NCI-H82 (cell line): ENCODE measurements around the gene ZNF48.
"Not testable (repeated sequence)": the region's sequence is repeated elsewhere in the genome, so short reads cannot be mapped to it uniquely, and the experiment has no call there.

Source experiments
- DNase-seq: peaks from one replicate; lab custom pipeline; 2025; lab: John Stamatoyannopoulos, UW

The ZNF48 gene

DNA sequence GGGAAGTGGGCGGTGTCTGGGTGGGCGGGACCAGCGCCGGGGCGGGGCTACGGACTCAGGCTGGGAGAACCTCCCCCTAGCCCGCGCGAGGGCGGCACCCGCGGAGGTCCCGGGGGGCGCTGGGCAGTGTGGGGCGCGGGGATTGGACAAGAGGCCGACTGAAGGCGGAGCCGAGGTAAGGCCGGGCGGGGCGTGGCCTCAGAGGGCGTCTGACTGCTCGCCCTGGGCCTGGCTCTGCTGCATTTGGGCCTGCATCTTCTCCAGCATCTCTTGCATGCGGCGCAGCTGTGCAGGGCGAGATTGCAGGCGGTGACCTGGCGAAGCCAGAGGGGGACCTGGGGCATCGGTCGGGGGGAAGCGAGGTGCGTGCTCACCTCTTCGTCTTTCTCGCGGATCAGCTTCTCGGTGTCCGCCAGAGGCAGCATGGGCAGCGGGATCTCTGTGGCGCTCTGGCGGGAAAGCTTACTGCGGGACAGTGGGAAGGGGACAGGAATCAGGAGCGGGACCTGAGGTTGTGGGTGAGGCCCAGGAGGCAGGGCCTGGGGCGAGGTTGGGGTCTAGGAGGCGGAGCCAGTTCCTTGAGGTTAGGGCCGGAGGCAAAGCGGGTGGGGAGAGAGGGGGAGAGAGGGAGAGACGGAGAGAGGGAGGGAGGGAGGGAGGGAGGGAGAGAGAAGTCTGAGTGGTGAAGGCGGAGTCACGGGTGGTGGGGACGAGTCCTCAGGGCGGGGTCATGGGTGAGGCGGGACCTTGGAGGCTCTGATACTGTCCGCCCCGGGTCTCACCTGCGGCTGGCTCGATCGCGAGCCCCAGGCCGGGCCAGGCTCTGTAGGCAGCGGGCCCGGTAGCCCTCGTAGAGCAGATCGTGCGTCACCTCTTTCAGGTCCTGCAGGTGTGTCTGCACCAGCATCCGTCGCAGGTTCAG lies 16.7 kb upstream of the ZNF48 start:
- peak; percentile 98 for DNase-seq

DNA sequence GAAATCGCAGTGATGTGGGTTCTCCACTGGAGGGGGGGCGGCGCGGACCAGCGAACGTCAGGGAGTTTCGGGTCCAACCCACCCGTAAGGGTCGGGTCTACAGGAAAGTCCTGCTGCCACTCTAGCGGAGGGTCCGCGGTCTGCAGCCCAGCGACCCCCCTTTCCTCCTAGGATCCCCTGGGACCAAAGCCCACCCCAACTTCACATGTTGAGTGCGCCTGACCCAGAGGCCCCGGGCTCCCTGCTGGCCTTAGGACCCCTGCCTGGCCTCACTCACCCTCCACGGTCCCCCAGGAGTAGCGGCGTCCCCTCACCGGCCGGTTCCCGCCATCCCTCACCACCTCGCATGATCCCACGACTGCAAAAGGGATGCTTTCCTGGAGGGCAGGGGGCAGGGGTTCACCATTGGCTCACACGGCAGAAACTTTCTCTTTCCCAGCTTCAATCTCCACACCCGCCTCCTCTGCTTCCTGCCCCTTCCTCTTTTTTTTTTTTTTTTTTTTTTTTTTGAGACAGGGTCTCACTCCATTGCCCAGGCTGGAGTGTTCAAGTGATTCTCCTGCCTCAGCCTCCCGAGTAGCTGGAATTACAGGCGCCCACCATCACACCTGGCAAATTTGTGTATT lies 15.9 kb upstream of the ZNF48 start:
- no peak for DNase-seq

DNA sequence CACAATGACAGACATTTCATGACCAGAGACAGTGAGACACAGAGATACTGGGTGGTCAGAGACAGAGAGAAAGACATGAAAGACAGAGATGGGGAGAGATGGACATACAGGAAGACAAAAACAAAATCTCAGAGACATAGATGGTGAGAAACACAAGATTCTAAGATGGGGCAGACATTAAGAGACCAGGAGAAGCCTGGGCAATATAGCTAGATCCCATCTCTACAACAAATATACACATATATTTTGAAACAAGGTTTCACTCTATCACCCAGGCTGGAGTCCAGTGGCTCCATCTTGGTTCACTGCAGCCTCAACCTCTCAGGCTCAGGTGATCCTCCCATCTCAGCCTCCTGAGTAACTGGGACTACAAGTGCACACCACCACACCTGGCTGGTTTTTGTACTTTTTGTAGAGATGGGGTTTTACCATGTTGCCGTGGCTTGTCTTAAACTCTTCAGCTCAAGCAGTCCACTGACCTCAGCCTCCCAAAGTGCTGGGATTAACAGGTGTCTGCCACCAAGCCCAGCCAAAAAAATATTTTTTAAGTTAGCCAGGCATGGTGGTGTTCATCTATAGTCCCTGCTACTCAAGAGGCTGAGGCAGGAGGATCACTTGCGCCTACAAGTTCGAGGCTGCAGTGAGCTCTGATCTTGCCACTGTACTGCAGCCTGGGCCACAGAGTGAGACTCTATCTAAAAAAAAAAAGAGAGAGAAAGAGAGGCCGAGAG lies 15.0 kb upstream of the ZNF48 start:
- DNase-seq = no peak

DNA sequence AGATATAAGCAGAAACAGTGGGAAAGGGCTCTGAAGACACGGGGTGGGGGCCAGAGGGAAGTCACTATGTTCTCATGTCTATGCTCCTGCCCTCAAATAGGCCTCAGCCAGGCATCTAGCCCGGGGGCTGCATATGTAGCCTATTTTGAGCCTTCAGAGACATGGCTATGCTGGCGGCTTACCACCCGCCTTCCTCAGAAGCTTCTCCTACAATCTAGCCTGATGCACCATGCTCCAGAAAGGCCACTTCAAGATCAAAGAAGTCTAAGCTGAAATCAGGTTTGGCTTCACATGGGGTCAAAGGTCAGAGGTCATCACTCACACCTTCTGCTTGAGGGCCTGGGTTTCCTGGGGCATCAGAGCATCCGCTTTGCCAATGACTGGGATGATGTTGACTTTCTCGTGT lies 14.4 kb upstream of the ZNF48 start:
- no peak for DNase-seq

DNA sequence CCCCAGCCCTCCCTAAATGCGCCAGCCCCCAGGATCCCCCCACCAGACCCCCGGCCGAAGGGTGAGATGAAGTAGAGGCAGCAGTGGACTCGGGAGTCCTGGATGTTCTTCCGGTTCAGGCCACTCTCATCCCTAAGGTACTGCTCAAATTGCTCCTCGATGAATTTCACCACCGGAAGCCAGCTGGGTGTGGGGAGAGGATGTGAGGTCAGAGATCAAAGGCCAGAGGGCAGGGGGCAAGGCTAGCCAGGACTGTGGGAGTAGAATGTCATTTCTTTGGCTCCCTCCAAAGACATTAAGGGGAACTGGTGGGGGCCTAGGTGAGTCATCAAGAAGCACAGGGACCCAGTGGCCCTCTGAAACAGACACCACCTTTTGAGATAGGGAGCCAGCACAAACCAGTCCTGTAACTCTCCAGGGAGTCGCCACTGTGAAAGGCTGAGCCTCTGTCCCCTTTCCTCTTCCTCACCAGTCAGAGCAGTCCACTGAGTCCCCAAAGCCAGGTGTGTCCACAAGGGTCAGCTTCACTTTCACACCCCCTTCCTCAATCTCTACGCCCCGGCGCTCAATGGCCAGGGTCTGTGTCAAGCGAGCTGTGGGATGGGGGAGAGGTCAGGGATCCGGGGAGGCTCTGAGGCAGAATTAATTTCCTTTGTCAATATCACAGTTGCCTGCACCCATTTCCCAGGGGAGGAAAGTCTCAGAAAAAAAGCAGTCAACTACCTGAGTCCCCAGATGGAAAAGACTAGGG lies 13.8 kb upstream of the ZNF48 start:
- no peak for DNase-seq

DNA sequence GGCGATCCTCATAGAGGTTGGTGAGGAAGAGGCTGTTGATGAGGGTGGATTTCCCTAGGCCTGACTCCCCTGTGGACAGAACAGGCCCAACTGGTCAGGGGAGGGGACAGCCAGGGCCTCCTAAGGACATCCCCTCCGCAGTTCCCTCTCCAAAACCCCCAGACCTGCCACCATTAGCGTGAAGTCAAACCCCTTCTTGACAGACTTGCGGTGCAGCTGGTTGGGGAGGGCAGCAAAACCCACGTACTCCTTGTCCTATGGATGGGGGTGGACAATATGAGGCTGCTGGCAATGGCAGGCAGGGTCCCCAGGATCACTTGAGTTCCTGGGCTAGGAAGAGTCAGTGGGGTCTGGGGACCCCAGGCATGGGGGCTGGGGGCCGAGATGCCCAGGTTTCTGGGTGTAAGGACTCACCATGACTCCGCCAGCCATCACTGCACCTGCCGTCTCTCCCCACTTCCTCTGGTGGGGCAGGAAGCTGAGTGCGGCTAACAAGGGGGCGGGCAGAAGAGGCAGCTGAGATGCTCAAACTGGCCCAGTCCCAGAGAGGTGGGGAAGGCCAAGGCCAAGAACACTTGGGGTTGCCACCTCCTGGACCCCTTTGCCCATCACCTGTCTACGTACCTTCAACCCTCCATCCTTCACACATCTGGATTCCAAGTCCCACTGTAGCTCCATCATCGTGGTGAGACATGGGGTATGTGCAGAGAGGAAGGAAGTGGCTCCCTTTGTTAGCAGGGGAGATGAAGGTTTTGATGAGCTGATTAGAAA lies 12.9 kb upstream of the ZNF48 start, which contains the start of gene SEPTIN1:
SEPTIN1 (minus strand) TSS at position 451 of the 771 bp plus-strand sequence; CDS start at position 432, 19 bp downstream.
- DNase-seq = no peak

DNA sequence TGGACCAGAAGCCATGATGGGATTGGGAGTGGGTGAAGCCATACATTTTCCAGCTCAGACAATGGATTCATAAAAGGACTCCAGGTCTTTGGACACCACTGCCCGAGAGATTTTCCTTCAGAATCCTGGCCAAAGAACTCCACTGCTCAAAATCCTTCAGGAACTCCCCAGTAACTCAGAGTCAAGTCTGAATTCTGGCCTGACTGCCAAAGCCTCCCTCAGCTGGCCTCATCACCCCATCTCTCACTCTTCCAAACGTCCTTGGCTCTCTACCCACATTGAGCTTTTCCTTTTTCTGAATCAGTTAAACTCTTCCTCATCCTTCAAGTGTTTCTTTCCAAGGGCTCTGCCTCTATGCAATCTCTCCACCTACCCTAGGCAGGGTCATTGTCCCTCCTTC lies 11.7 kb upstream of the ZNF48 start:
- DNase-seq = no peak

DNA sequence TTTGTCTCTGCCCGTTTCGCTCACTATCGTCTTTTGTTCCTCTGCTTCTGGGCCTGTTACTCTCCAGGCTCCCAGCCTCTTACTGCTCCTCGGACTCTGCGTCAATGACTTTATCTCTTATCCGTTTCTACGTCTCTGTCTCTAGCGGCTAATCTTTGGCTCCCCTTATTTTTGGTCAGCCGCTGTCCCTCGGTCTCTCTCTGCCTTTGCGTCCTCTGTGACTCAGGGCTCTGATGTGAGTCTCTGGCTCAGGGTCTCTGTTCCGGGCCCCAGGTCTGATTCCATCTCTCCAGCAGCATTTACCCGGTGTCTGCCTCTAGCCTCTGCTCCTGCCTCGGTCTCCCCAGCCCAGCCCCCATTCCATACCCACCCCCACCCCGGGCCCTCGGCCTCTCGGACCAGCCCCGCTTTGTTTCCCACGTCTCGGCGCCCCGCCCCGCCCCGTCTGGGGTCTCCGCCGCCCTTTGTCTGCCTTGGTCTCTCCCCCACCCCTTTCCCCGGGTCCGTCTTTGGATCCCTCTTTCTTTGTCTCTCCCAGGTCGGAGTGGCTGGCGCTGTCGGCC lies 547 bp upstream of the ZNF48 start:
- peak; percentile 53 for DNase-seq

DNA sequence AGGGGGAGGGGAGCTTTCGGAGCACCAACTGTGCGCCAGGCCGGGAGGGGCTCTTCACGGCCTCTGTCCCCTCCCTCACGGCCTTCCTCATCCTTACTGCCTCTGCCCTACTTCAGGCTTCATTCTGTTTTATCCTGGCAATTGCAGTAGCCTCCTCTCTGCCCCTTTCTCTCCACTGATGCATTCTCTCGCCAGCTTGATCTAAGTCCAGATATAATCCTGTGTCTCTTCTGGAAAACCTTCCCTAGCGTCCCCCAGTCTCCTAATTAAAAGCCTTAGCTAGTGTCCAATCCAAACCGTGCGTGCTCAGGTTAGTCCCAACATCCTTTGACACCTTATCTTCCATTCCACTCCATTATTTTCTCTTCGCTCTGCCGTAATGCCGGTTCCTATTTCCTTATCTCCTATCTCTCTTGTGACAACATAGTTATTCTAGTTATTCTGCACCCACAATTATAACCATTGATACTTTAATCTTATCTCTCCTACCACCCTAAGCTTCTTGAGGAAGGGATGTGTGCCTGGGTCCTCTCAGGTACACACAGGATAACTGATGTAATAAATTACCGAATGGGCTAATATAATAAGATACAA lies 869 bp downstream of the ZNF48 start:
- peak; percentile 60 for DNase-seq

DNA sequence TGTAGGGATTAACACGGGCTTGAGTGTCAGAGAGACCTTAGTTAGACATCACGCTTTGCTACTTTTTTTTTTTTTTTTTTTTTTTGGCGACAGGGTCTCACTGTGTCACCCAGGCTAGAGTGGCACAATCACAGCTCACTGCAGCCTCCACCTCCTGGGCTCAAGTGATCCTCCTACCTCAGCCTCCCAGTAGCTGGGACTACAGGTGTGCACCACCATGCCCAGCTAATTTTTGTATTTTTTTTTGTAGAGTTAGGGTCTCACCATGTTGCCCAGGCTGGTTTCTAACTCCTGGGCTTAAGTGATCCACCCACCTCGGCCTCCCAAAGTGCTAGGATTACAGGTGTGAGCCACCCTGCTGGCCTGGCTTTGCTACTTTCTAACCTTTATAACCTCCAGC lies 1.4 kb downstream of the ZNF48 start:
- not testable (repeated sequence) for DNase-seq

DNA sequence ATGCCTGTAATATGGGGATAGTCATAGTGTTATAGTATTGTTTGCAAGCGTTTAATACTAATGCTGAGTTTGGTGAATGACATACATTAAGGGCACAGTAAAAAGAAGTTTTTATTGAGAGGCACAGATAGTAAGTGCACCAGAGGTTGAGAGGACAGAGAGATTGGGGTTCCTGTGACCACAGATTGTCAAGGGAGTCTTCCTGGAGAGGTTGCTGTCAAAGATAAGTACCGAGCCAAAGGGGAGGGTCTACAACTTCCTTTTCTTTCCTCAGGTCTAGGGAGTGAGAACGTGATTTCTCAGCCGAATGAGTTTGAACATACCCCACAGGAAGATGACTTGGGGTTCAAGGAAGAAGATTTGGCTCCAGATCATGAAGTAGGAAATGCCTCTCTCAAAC lies 1.8 kb downstream of the ZNF48 start:
- no peak for DNase-seq

DNA sequence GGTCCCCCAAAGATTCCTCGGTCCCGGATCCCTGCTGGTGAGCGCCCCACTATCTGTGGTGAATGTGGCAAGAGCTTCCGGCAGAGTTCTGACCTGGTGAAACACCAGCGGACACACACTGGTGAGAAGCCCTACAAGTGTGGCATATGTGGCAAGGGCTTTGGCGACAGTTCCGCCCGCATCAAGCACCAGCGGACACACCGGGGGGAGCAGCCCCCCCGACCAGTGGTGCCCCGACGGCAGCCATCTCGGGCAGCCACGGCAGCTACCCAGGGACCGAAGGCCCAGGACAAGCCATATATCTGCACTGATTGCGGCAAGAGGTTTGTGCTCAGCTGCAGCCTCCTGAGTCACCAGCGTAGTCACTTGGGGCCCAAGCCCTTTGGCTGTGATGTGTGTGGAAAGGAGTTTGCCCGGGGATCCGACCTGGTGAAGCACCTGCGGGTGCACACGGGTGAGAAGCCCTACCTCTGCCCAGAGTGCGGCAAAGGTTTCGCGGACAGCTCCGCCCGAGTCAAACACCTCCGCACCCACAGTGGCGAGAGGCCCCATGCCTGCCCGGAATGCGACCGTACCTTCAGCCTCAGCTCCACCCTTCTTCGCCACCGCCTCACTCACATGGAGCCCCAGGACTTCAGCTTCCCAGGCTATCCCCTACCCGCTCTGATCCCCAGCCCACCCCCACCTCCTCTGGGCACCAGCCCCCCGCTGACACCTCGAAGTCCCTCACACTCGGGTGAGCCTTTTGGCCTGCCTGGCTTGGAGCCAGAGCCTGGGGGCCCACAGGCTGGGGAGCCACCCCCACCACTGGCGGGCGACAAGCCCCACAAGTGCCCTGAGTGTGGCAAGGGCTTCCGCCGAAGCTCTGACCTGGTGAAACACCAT lies 2.8 kb downstream of the ZNF48 start:
- no peak for DNase-seq

DNA sequence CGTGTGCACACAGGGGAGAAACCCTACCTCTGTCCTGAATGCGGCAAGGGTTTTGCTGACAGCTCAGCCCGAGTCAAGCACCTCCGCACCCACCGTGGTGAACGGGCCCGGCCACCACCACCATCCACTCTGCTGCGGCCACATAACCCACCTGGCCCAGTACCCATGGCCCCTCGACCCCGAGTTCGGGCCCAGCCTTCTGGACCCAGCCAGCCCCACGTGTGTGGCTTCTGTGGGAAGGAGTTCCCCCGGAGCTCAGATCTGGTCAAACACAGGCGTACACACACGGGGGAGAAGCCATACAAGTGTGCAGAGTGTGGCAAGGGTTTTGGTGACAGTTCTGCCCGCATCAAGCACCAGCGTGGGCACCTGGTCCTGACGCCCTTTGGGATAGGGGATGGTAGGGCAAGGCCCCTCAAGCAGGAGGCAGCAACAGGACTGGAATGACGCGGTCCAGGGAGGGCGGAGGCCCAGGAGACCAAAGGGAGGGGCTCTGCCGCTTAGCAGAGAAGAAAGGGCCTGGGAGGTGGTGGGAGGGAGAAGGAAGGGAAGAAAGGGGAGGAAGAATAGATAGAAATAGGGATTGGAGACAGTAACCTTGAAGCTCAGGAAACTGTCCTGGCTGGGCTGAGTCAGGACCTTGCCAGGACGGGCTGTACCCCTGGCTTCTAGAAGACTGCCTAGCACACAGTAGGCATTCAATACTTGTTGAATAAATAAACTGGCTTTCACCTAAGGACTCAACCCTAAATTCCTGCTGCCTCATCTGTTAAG lies 3.6 kb downstream of the ZNF48 start:
- no peak for DNase-seq

DNA sequence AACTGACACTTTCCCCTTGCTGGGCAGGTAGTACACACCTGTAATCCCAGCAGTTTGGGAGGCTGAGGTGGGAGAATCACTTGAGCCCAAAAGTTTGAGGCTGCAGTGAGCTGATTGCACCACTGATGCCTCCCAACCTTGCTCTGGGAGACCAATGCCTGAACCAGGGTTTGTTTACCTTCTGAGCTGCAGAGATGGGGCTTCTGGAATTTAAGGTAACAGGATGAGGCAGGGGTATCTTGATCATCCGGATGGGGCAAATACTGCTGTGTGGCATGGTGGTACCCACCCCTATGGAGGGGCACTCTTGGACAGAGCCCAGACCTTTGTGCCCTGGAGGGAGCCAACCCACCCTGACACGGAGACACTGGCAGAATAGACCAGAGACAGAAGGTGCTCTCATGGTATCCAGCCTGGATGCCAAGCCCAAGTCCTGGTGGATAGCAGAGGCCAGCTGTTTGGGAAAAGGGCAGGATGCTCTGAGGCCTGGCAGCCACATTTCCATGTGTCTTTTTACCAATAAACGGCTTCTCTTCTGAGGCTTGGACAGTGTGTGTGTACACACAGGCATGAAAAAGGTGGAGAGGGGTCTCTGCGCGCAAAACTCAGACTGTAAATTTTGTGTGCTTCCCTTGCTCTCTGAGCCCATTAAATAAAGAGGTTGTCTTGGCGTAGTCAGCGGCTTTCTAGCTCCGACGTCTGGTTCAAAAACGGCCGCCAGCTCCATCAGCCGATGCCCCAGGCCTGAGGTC lies 4.4 kb downstream of the ZNF48 start:
- peak; percentile 50 for DNase-seq

DNA sequence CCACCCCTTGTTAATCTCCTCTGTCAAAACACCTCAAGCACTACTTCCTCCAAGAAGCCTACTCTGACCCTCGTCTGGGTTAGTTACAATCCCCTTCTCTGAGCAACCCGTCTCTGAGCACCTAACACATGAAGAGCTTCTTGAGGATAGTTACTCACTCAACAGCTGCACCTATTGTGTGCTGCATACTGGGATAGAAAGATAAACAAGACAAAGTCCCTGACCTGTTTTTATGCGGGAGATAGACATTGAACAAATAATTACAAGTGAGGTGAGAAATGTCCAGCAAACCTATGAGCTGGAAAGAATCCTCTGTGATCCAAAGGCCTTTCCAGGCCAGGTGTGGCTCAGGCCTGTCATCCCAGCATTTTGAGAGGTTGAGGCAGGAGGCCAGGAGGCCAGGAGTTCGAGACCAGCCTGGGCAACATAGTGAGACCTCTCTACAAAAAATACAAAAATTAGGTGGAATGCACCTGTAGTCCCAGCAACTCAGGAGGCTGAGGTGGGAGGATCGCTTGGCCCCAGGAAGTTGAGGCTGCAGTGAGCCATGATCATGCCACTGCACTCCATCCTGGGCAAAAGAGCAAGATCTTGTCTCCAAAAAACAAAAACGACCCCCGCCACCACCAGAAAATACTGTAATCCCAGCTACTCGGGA lies 6.7 kb downstream of the ZNF48 start:
- DNase-seq = no peak

DNA sequence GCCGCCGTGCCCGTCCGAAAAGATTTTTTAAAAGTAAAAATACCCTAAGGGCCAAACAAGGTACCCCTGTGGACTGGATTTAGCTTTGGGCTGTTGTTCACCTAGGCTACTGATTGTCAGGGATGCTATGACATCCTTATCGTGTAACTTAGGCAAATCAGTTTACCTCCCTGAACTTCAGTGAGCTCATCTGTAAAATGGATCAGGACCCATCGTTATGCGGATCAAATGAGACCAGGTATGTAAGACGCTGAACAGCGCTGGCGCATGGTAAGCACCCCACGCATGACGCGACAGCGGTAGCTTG lies 11.5 kb downstream of the ZNF48 start:
- DNase-seq = no peak

DNA sequence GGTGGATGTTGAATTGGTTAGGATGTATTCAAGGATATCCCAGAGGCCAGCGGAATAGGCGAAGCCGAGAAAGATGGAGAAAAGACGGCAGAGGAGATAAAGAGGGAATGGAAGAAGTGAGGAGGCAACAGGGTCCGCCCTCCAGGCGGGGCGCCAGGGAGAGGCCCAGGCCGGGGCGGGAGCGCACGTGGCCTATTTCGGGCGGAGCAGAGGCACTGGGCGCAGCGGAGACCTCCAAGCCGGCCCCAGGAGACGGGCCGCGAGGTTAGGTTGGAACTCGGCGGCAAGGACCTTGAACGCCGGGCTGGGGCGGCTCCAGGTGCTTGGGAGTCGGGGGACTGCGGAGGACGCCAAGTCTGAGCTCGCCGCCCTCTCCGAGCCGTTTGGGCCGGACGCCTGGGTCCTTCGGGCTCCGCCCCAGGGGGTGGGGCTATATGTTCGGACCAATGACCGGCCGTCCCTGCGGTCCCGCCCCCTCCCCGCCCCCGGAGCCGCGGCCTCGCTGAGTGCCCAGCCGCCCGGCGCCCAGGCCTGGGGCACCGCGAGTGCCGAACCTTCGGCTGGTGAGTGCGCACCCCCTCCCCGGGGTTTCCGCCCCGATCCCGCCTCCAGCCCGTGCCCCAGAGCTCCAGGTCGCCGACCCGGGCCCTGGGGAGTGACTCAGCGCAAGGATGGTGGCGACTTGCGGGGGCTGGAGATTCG lies 12.0 kb downstream of the ZNF48 start, which contains the start of gene ZNF771:
ZNF771 (plus strand) TSS at position 505 of the 702 bp plus-strand sequence. CDS start 448 bp downstream, outside the sequence.
- DNase-seq = peak; percentile 91
